HepG2 (cell line): ENCODE data around the gene NOPCHAP1.

Experiments used
- CTCF ChIP-seq: sonication (generic); formaldehyde crosslinking; IDR thresholded peaks from 2 replicates; pipeline ENCODE4 v1.5.0; 2020; ENCODE audit warnings: mild to moderate bottlenecking, missing genetic modification reagents, moderate library complexity
- ERF ChIP-seq: IDR thresholded peaks from 2 replicates; pipeline ENCODE4 v1.6.1; 2018; ENCODE audit warnings: missing biosample characterization, missing genetic modification reagents
- FOXK1 ChIP-seq: sonication (generic); formaldehyde crosslinking; IDR thresholded peaks from 2 replicates; pipeline ENCODE4 v1.4.0; 2020; ENCODE audit warnings: low read depth, missing genetic modification reagents, borderline replicate concordance
- HCFC1 ChIP-seq: fragments of 150-350 bp; IDR thresholded peaks from 2 replicates; pipeline ENCODE4 v1.6.1; 2014; ENCODE audit warnings: low read depth, low read length
- NFE2L2 ChIP-seq: fragments of 150-350 bp; IDR thresholded peaks from 2 replicates; pipeline ENCODE4 v1.6.1; 2014; ENCODE audit warnings: low read length
- POLR2AphosphoS5 ChIP-seq: IDR thresholded peaks from 2 replicates; pipeline ENCODE4 v1.6.1; 2012; ENCODE audit warnings: low read depth, low read length
- RAD21 ChIP-seq: fragments of 450-650 bp; formaldehyde crosslinking; IDR thresholded peaks from 2 replicates; pipeline ENCODE4 v1.5.0; 2020; ENCODE audit warnings: mild to moderate bottlenecking
- ZFX ChIP-seq: sonication (generic); formaldehyde crosslinking; IDR thresholded peaks from 2 replicates; pipeline ENCODE4 v1.4.0; 2020; ENCODE audit warnings: mild to moderate bottlenecking, low read depth, missing genetic modification reagents, moderate library complexity
- ZNF253 ChIP-seq: sonication (generic); formaldehyde crosslinking; IDR thresholded peaks from 2 replicates; pipeline ENCODE4 v1.8.0; 2022; ENCODE audit warnings: mild to moderate bottlenecking, missing genetic modification reagents, borderline replicate concordance
- TF ChIP-seq, protein P1 (sequence below): sonication (generic); formaldehyde crosslinking; IDR thresholded peaks from 2 replicates; pipeline ENCODE4 v1.4.0; 2020; ENCODE audit warnings: missing genetic modification reagents

DNA sequence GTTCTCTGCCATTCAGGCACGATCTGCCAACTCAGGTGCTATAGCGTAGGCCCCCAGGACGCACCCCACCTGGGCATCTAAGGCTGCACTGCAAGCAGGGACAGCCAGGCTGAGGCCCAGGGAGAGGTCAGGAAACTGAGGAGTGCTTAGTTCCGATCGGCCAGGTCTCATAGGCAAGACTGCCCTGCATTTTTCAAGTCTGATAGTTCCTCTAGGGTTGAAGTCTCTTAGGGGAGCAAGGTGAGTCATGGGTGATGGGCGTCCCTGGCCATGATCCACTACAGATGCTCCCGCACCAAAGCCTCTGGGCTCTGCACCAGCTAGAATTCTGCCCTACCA is 13.2 kb downstream of the NOPCHAP1 start:
- no peak for TF ChIP-seq RAD21 (CRISPR knock-in tag)
- TF ChIP-seq, protein P1, sequence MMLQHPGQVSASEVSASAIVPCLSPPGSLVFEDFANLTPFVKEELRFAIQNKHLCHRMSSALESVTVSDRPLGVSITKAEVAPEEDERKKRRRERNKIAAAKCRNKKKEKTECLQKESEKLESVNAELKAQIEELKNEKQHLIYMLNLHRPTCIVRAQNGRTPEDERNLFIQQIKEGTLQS (CRISPR knock-in tag): no peak
- TF ChIP-seq POLR2AphosphoS5: no peak
- no peak for TF ChIP-seq NFE2L2
- no peak for TF ChIP-seq ZNF253
- TF ChIP-seq ERF (CRISPR knock-in tag): no peak
- no peak for TF ChIP-seq ZFX
- TF ChIP-seq CTCF (CRISPR knock-in tag): no peak
- no peak for TF ChIP-seq FOXK1 (CRISPR knock-in tag)
- TF ChIP-seq HCFC1: no peak
